ENCODE data around the gene FBXL13. TPM values are rescaled to one million over a fixed set of nuclear protein-coding genes. Genes with fewer than 3 reads are reported as not detected.

Gene FBXL13
- total and polyA plus RNA-seq, 10 of the 15 experiments (the other 5 are each of a cell fraction or from before 2014, with no cell fraction given), result 0.08 to 0.95 (median 0.28) TPM; not detected in 2

DNA sequence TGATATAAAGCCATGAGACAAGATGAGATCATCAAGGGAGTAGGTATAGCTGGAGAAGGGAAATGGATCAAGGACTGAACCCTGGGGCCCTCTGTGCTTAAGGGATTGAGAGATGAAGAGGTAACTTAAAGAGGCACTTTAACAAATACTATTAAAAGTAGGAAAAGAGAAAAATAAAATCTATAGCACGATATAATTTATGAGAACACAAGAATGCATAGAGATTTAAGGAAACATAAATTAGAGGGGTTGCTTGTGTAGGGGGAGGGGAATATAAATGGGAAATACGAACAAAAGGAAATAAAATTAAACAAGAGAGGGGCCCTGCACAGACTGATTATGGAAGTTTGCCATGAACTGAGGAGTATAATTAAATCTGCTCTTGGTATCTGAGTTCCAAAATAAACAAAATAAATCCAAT is 177.4 kb downstream of the FBXL13 start:
- no peak overlapping the region for H3K27ac ChIP-seq (ENCODE audit: control insufficient read depth, insufficient read depth)

GRCh38 chr7:102896585-102896984 is 178.0 kb downstream of the FBXL13 start:
- RAD21 ChIA-PET (ENCODE audit: unreplicated experiment), result no interaction called here
- POLR2A ChIA-PET, result no interaction called here
- no peak overlapping the region for H3K9ac ChIP-seq (ENCODE audit: control insufficient read depth, insufficient read depth, low read length)
- ATAC-seq (no peak), DNase-seq (ENCODE audit: low read depth, low spot score) (no peak), FAIRE-seq (no peak)
- H4K20me1 ChIP-seq (ENCODE audit: control insufficient read depth, insufficient read depth), result no peaks in the 10 kb centered on the region
- BruUV-seq (replicated peaks), result no TSS peak
- H3K27ac ChIP-seq (ENCODE audit: control insufficient read depth, insufficient read depth), result no peak overlapping the region
- no peaks in the 10 kb centered on the region for H3K27me3 ChIP-seq (replicated peaks in 1 of 2; ENCODE audit: control insufficient read depth in 2 of 2, insufficient read depth in 2 of 2, low read length in 1 of 2)
- in situ Hi-C loops (cut with MboI), result no loop called here
- no peak overlapping the region for H2AFZ ChIP-seq (ENCODE audit: control insufficient read depth, low read depth, low read length)
- no peak overlapping the region for H3K4me3 ChIP-seq
- intact Hi-C loops (cut with micrococcal nuclease; ENCODE audit: unreplicated experiment), result no loop called here
- no peaks in the 10 kb centered on the region for H3K4me1 ChIP-seq (ENCODE audit: control insufficient read depth, insufficient read depth, low read length)
- no peaks in the 10 kb centered on the region for H3K9me3 ChIP-seq (replicated peaks; ENCODE audit: control insufficient read depth, insufficient read depth, low read length)
- H3K4me2 ChIP-seq (ENCODE audit: control insufficient read depth, insufficient read depth), result no peak overlapping the region
- CTCF ChIA-PET, result no interaction called here
- no peaks in the 10 kb centered on the region for H3K79me2 ChIP-seq (ENCODE audit: control insufficient read depth, insufficient read depth, low read length)
- H3K36me3 ChIP-seq (ENCODE audit: control insufficient read depth in 2 of 2, insufficient read depth in 2 of 2, low read length in 1 of 2), result no peaks in the 10 kb centered on the region
- SMC1A ChIA-PET (ENCODE audit: uncharacterized antibody, unreplicated experiment), result no interaction called here
- TF ChIP-seq HDAC6 (IDR thresholded peaks at IDR 0.05; ENCODE audit: unreplicated experiment) (no peak), IRF5 (IDR thresholded peaks at IDR 0.05; ENCODE audit: borderline replicate concordance) (no peak), NRF1 (conservative IDR thresholded peaks at IDR 0.05; ENCODE audit: low read depth, low read length) (no peak), NFXL1 (IDR thresholded peaks at IDR 0.05; ENCODE audit: borderline replicate concordance) (no peak), BCL3 (IDR thresholded peaks at IDR 0.05; ENCODE audit: borderline replicate concordance, insufficient read depth, low read depth, low read length, poor library complexity, severe bottlenecking) (no peak), BRCA1 (IDR thresholded peaks at IDR 0.05; ENCODE audit: low read depth, low read length) (no peak), EP300 (IDR thresholded peaks at IDR 0.05; ENCODE audit: borderline replicate concordance in 1 of 2, control insufficient read depth in 1 of 2, low read depth in 2 of 2, low read length in 2 of 2) (no peak), POLR2AphosphoS5 (IDR thresholded peaks at IDR 0.05; ENCODE audit: low read length) (no peak), EZH2 (IDR thresholded peaks at IDR 0.05; ENCODE audit: borderline replicate concordance, control insufficient read depth, low read depth, low read length) (no peak), SREBF2 (IDR thresholded peaks at IDR 0.05; ENCODE audit: low read length) (no peak), JUNB (IDR thresholded peaks at IDR 0.05) (no peak)
- TF ChIP-seq, protein P1, sequence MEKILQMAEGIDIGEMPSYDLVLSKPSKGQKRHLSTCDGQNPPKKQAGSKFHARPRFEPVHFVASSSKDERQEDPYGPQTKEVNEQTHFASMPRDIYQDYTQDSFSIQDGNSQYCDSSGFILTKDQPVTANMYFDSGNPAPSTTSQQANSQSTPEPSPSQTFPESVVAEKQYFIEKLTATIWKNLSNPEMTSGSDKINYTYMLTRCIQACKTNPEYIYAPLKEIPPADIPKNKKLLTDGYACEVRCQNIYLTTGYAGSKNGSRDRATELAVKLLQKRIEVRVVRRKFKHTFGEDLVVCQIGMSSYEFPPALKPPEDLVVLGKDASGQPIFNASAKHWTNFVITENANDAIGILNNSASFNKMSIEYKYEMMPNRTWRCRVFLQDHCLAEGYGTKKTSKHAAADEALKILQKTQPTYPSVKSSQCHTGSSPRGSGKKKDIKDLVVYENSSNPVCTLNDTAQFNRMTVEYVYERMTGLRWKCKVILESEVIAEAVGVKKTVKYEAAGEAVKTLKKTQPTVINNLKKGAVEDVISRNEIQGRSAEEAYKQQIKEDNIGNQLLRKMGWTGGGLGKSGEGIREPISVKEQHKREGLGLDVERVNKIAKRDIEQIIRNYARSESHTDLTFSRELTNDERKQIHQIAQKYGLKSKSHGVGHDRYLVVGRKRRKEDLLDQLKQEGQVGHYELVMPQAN (conservative IDR thresholded peaks at IDR 0.05), result no peak

More for the DNA sequence above, 177.4 kb downstream of the FBXL13 start:
- no peak overlapping the region for H3K4me3 ChIP-seq
- RAD21 ChIA-PET (ENCODE audit: unreplicated experiment), result no interaction called here
- SMC1A ChIA-PET (ENCODE audit: uncharacterized antibody, unreplicated experiment), result no interaction called here
- H3K27me3 ChIP-seq (replicated peaks in 1 of 2; ENCODE audit: control insufficient read depth in 2 of 2, insufficient read depth in 2 of 2, low read length in 1 of 2), result no peaks in the 10 kb centered on the region
- intact Hi-C loops (cut with micrococcal nuclease; ENCODE audit: unreplicated experiment), result no loop called here
- CTCF ChIA-PET, result no interaction called here
- no peaks in the 10 kb centered on the region for H3K36me3 ChIP-seq (ENCODE audit: control insufficient read depth in 2 of 2, insufficient read depth in 2 of 2, low read length in 1 of 2)
- no peak for TF ChIP-seq EP300 (IDR thresholded peaks at IDR 0.05; ENCODE audit: borderline replicate concordance in 1 of 2, control insufficient read depth in 1 of 2, low read depth in 2 of 2, low read length in 2 of 2)
- DNase-seq (ENCODE audit: low read depth, low spot score) (no peak), FAIRE-seq (no peak), ATAC-seq (no peak)
- no peak overlapping the region for H3K4me2 ChIP-seq (ENCODE audit: control insufficient read depth, insufficient read depth)
- no TSS peak for BruUV-seq (replicated peaks)
- no peak overlapping the region for H3K9ac ChIP-seq (ENCODE audit: control insufficient read depth, insufficient read depth, low read length)
- no peaks in the 10 kb centered on the region for H3K79me2 ChIP-seq (ENCODE audit: control insufficient read depth, insufficient read depth, low read length)
- 3% methylated on average over 2 of the region's 2 CpGs for WGBS (ENCODE audit: insufficient coverage, insufficient replicate concordance, low lambda C conversion rate, missing lambda C conversion rate)
- no peaks in the 10 kb centered on the region for H3K4me1 ChIP-seq (ENCODE audit: control insufficient read depth, insufficient read depth, low read length)
- H4K20me1 ChIP-seq (ENCODE audit: control insufficient read depth, insufficient read depth), result no peaks in the 10 kb centered on the region
- POLR2A ChIA-PET, result no interaction called here
- no peaks in the 10 kb centered on the region for H3K9me3 ChIP-seq (replicated peaks; ENCODE audit: control insufficient read depth, insufficient read depth, low read length)
- in situ Hi-C loops (cut with MboI), result no loop called here
- no peak overlapping the region for H2AFZ ChIP-seq (ENCODE audit: control insufficient read depth, low read depth, low read length)

All from GM12878 (cell line).